ENCODE data around the gene DPYD.

DPYD gene

GRCh38 chr1:97174039-97174704 lies 746.7 kb downstream of the DPYD start:
- DNase-seq = no peak

GRCh38 chr1:97170300-97170699 lies 750.5 kb downstream of the DPYD start:
- DNase-seq = no peak

- no peak for DNase-seq
Measured at GRCh38 chr1:97168056-97168455, 752.8 kb downstream of the DPYD start.

GRCh38 chr1:97167246-97167645 lies 753.6 kb downstream of the DPYD start:
- DNase-seq = no peak

GRCh38 chr1:97166626-97167025 lies 754.2 kb downstream of the DPYD start:
- no peak for DNase-seq

GRCh38 chr1:97164276-97164639 lies 756.6 kb downstream of the DPYD start:
- no peak for DNase-seq

GRCh38 chr1:97163591-97164275 lies 757.1 kb downstream of the DPYD start:
- no peak for DNase-seq

- DNase-seq = no peak
Measured at GRCh38 chr1:97160818-97161217, 760.0 kb downstream of the DPYD start.

- no peak for DNase-seq
Measured at GRCh38 chr1:97159342-97159741, 761.5 kb downstream of the DPYD start.

- no peak for DNase-seq
Measured at GRCh38 chr1:97158691-97159096, 762.1 kb downstream of the DPYD start.

GRCh38 chr1:97157991-97158390 lies 762.8 kb downstream of the DPYD start:
- no peak for DNase-seq

- DNase-seq = no peak
Measured at GRCh38 chr1:97151651-97152050, 769.2 kb downstream of the DPYD start.

- no peak for DNase-seq
Measured at GRCh38 chr1:97145321-97145956, 775.4 kb downstream of the DPYD start.

- DNase-seq = no peak
Measured at GRCh38 chr1:97144527-97144926, 776.3 kb downstream of the DPYD start.

- no peak for DNase-seq
Measured at GRCh38 chr1:97143236-97143882, 777.5 kb downstream of the DPYD start.

GRCh38 chr1:97140611-97141010 lies 780.2 kb downstream of the DPYD start:
- no peak for DNase-seq

GRCh38 chr1:97139512-97139911 lies 781.3 kb downstream of the DPYD start:
- no peak for DNase-seq

GRCh38 chr1:97138515-97139032 lies 782.3 kb downstream of the DPYD start:
- DNase-seq = no peak

- DNase-seq = peak; percentile 24
Measured at GRCh38 chr1:97137862-97138514, 782.8 kb downstream of the DPYD start.

GRCh38 chr1:97136996-97137395 lies 783.8 kb downstream of the DPYD start:
- DNase-seq = no peak

GRCh38 chr1:97135972-97136371 lies 784.9 kb downstream of the DPYD start:
- DNase-seq = no peak

GRCh38 chr1:97128426-97128825 lies 792.4 kb downstream of the DPYD start:
- DNase-seq = no peak
